B cell (primary cell): ENCODE measurements around the gene VPS26B. TPM values are rescaled to one million over a fixed set of nuclear protein-coding genes. Genes with fewer than 3 reads are reported as not detected.

Experiments
- ATAC-seq: fragments of 200-7000 bp; cut with Tn5 transposase; one replicate; pipeline ENCODE4 v1.10.0; 2021; ENCODE audit warnings: low read depth, mild to moderate bottlenecking, moderate number of reproducible peaks, moderate library complexity
- CTCF ChIA-PET: fragments of 350-600 bp; sonication (Branson Sonifier 250); formaldehyde crosslinking; loops from one replicate; lab custom pipeline; 2021; ENCODE audit warnings: antibody characterized with exemption, inconsistent platforms; lab: Charles Lee
- POLR2A ChIA-PET: fragments of 350-600 bp; sonication (Branson Sonifier 250); formaldehyde crosslinking; loops from one replicate; lab custom pipeline; 2021; ENCODE audit warnings: antibody characterized with exemption; lab: Charles Lee
- DNase-seq: peaks from one replicate; pipeline ENCODE4 v3.0.0; 2013
- H2AFZ ChIP-seq: 2 replicates; pipeline ENCODE4 v1.6.1; 2012; ENCODE audit warnings: mild to moderate bottlenecking, low read depth, low read length; ENCODE audit not compliant: insufficient read depth, poor library complexity, severe bottlenecking
- H3K27ac ChIP-seq, 2 donors: 1 replicate in 1 of 2; 2 replicates in 1 of 2; pipeline ENCODE4 v1.5.1; 2012 to 2013; ENCODE audit warnings: low read length in 2 of 2, mild to moderate bottlenecking in 2 of 2, moderate library complexity in 1 of 2
- H3K27me3 ChIP-seq, 4 experiments: fragments of 200-600 bp in 1 of 4; sonication (generic) in 1 of 4; replicated peaks in 1 of 4; 1 replicate in 2 of 4; 2 replicates in 2 of 4; pipeline versions ENCODE4 v1.6.1 to v1.7.0; 2013 to 2016; ENCODE audit warnings: low read length in 3 of 4, mild to moderate bottlenecking in 2 of 4, mixed read lengths in 1 of 4, moderate library complexity in 1 of 4; ENCODE audit not compliant: insufficient read depth in 4 of 4, control insufficient read depth in 3 of 4; ENCODE audit errors: control extremely low read depth in 1 of 4
- H3K36me3 ChIP-seq, 2 experiments: replicated peaks in 1 of 2; 1 replicate in 1 of 2; 2 replicates in 1 of 2; pipeline versions ENCODE4 v1.6.1 to v1.7.1; 2013; ENCODE audit warnings: low read length in 1 of 2; ENCODE audit not compliant: insufficient read depth in 2 of 2, control insufficient read depth in 1 of 2; ENCODE audit errors: control extremely low read depth in 1 of 2, extremely low read depth in 1 of 2
- H3K4me1 ChIP-seq, 2 donors: fragments of 200-600 bp in 1 of 2; sonication (generic) in 1 of 2; 1 replicate in 1 of 2; 2 replicates in 1 of 2; pipeline versions ENCODE4 v1.5.1 to v1.6.1; 2013 to 2017; ENCODE audit warnings: low read length in 2 of 2; ENCODE audit not compliant: control insufficient read depth in 2 of 2, insufficient read depth in 2 of 2
- H3K4me2 ChIP-seq: replicated peaks from 2 replicates; pipeline ENCODE3; 2012; ENCODE audit warnings: mild to moderate bottlenecking, low read depth, low read length; ENCODE audit not compliant: poor library complexity, severe bottlenecking
- H3K4me3 ChIP-seq, 5 experiments: fragments of 200-600 bp in 1 of 5; sonication (generic) in 1 of 5; 1 replicate in 3 of 5; 2 replicates in 2 of 5; pipeline versions ENCODE4 v1.5.1 to v1.7.0; 2011 to 2016; ENCODE audit warnings: low read length in 4 of 5, mild to moderate bottlenecking in 4 of 5, low read depth in 2 of 5, control low read depth in 1 of 5, moderate library complexity in 1 of 5; ENCODE audit not compliant: insufficient read depth in 1 of 5; ENCODE audit errors: control extremely low read depth in 1 of 5, extremely low read depth in 1 of 5
- H3K79me2 ChIP-seq: fragments of 200-600 bp; sonication (generic); one replicate; pipeline ENCODE4 v1.6.0; 2016; ENCODE audit warnings: low read length; ENCODE audit not compliant: control insufficient read depth, insufficient read depth
- H3K9ac ChIP-seq: fragments of 200-600 bp; sonication (generic); 2 replicates; pipeline ENCODE4 v1.6.1; 2017; ENCODE audit warnings: mild to moderate bottlenecking, low read length, moderate library complexity
- H3K9me3 ChIP-seq, 3 donors: one replicate each; pipeline versions ENCODE4 v1.6.1 to v1.7.1; 2013; ENCODE audit warnings: low read length in 2 of 3; ENCODE audit not compliant: control insufficient read depth in 2 of 3, insufficient read depth in 1 of 3; ENCODE audit errors: control extremely low read depth in 1 of 3
- H4K20me1 ChIP-seq: 2 replicates; pipeline ENCODE4 v1.6.0; 2012; ENCODE audit warnings: mild to moderate bottlenecking, low read length; ENCODE audit not compliant: insufficient read depth, control insufficient read depth, poor library complexity, severe bottlenecking
- H3K27ac Mint-ChIP-seq: one replicate; pipeline ENCODE4 v1.8.0; 2021; ENCODE audit warnings: mixed read lengths
- H3K27me3 Mint-ChIP-seq: one replicate; pipeline ENCODE4 v1.8.0; 2021; ENCODE audit warnings: mixed read lengths
- H3K4me1 Mint-ChIP-seq: one replicate; pipeline ENCODE4 v1.8.0; 2021; ENCODE audit warnings: mixed read lengths
- H3K4me3 Mint-ChIP-seq: one replicate; pipeline ENCODE4 v1.8.0; 2021; ENCODE audit warnings: mixed read lengths
- H3K9me3 Mint-ChIP-seq: one replicate; pipeline ENCODE4 v1.8.0; 2022; ENCODE audit warnings: mixed read lengths; ENCODE audit not compliant: insufficient read depth
- CTCF ChIP-seq: fragments of 200-600 bp; IDR thresholded peaks from one replicate; pipeline ENCODE4 v1.8.0; 2022; ENCODE audit warnings: antibody characterized with exemption, mild to moderate bottlenecking
- EZH2 ChIP-seq: IDR thresholded peaks from 2 replicates; pipeline ENCODE4 v1.6.1; 2012; ENCODE audit warnings: borderline replicate concordance, low read depth, mild to moderate bottlenecking, moderate library complexity, low read length; ENCODE audit not compliant: insufficient read depth, poor library complexity, severe bottlenecking
- WGBS: methylation state at CpG from one replicate; pipeline ENCODE4 v1.1.5; 2013; ENCODE audit warnings: missing lambda C conversion rate; ENCODE audit not compliant: insufficient coverage; 5-methylcytosine and 5-hydroxymethylcytosine counted together
- intact Hi-C: fragments of 100-400 bp; cut with micrococcal nuclease; formaldehyde crosslinking; loops from one replicate; pipeline ENCODE4 v1.10.0; 2022
- polyA plus RNA-seq: library from polyadenylated mRNA; depleted of rRNA; stranded (reverse); fragments of >200 nt; gene quantifications from 2 replicates; pipeline ENCODE4 v1.2.3, GENCODE V29; 2012
- total RNA-seq, 2 donors: library from RNA; stranded (reverse); fragments of 120-200 nt in 1 of 2; gene quantifications; 1 replicate in 1 of 2; 2 replicates in 1 of 2; pipeline versions ENCODE4 v1.2.3 to v1.2.4, GENCODE V29; 2013 to 2022

VPS26B gene
- total and polyA plus RNA-seq, 2 donors (not counting 1 experiment from before 2014, with no cell fraction given): 14.7 to 38.5 TPM

- H3K4me2 ChIP-seq: no peak overlapping the region
- POLR2A ChIA-PET: no interaction called here
- H3K9me3 ChIP-seq: no peaks in the 10 kb centered on the region
- no peak overlapping the region for H2AFZ ChIP-seq
- peaks cover 0 to 3% (median 1%) of the 10 kb centered on the region in 4 experiments for H3K27me3 ChIP-seq
- no peak overlapping the region for H3K27ac Mint-ChIP-seq
- no peak for TF ChIP-seq EZH2
- no peaks in the 10 kb centered on the region for H3K4me1 ChIP-seq
- WGBS: 88% methylated on average over 7 of the region's 7 CpGs
- H3K79me2 ChIP-seq: no peaks in the 10 kb centered on the region
- no peak overlapping the region for H3K27ac ChIP-seq
- CTCF ChIA-PET: interaction anchor here (0.6 kb wide), 1 partner anchor 24 kb away, joined by 4 read pairs; no protein-coding TSS in a partner anchor
- ATAC-seq (no peak), DNase-seq (no peak)
- H3K4me1 Mint-ChIP-seq: no peaks in the 10 kb centered on the region
- intact Hi-C loops: no loop called here
- H3K27me3 Mint-ChIP-seq: peaks cover 24% of the 10 kb centered on the region
- H3K4me3 Mint-ChIP-seq: no peak overlapping the region
- no peak overlapping the region for H3K9ac ChIP-seq
- H3K9me3 Mint-ChIP-seq: no peaks in the 10 kb centered on the region
- no peaks in the 10 kb centered on the region for H4K20me1 ChIP-seq
- H3K4me3 ChIP-seq: no peak overlapping the region
- no peaks in the 10 kb centered on the region for H3K36me3 ChIP-seq
These were observed 66.2 kb downstream of the VPS26B start for GRCh38 chr11:134290646-134291045.

GRCh38 chr11:134291196-134291595, 66.7 kb downstream of the VPS26B start:
- ChIA-PET CTCF (no interaction called here), POLR2A (no interaction called here)
- intact Hi-C loops: no loop called here
- H3K27ac Mint-ChIP-seq: no peak overlapping the region
- ATAC-seq (no peak), DNase-seq (no peak)
- Histone ChIP-seq H3K27ac (no peak overlapping the region), H3K9me3 (no peaks in the 10 kb centered on the region), H3K36me3 (no peaks in the 10 kb centered on the region), H3K79me2 (no peaks in the 10 kb centered on the region), H3K4me1 (no peaks in the 10 kb centered on the region), H3K9ac (no peak overlapping the region), H3K4me2 (no peak overlapping the region), H3K4me3 (no peak overlapping the region), H4K20me1 (no peaks in the 10 kb centered on the region), H2AFZ (no peak overlapping the region), H3K27me3 (peaks cover 0 to 3% (median 1%) of the 10 kb centered on the region in 4 experiments)
- H3K27me3 Mint-ChIP-seq: peaks cover 24% of the 10 kb centered on the region
- WGBS: 92% methylated on average over 5 of the region's 6 CpGs
- H3K4me3 Mint-ChIP-seq: no peak overlapping the region
- H3K9me3 Mint-ChIP-seq: no peaks in the 10 kb centered on the region
- H3K4me1 Mint-ChIP-seq: no peaks in the 10 kb centered on the region
- TF ChIP-seq CTCF (no peak), EZH2 (no peak)
